Activated CD4-positive, CD25-positive, alpha-beta regulatory T cell treated with anti-CD3 and anti-CD28 coated beads, Interleukin-2, amount 50 U/mL, for 24 hours (primary cell): ENCODE measurements around the gene HSD3B2.

Experiments
- ATAC-seq, 2 donors: fragments of 150-1000 bp; cut with Tn5 transposase; one replicate each; pipeline ENCODE4 v1.10.0; 2021; ENCODE audit warnings: mild to moderate bottlenecking in 1 of 2, moderate library complexity in 1 of 2

Gene HSD3B2

GRCh38 chr1:119466445-119466844, 51.5 kb downstream of the HSD3B2 start:
- no peak for ATAC-seq

DNA sequence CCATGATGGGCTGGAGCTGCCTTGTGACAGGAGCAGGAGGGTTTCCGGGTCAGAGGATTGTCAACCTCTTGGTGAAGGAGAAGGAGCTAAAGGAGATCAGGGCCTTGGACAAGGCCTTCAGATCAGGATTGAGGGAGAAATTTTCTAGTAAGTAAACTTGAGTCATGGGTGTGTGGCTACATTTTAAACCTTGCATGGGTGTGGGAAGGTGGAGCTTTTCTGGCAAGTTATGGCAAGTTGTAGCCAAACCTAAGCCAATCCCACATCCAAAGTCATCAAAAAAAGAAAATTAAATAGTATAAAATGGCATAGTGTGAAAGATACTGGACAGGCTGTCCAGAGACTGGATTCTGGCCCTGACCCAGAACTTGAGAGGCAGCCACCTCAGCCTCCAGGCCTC, 52.3 kb downstream of the HSD3B2 start:
- ATAC-seq, result no peak

- no peak for ATAC-seq
These were observed 53.1 kb downstream of the HSD3B2 start for GRCh38 chr1:119467857-119468668.

DNA sequence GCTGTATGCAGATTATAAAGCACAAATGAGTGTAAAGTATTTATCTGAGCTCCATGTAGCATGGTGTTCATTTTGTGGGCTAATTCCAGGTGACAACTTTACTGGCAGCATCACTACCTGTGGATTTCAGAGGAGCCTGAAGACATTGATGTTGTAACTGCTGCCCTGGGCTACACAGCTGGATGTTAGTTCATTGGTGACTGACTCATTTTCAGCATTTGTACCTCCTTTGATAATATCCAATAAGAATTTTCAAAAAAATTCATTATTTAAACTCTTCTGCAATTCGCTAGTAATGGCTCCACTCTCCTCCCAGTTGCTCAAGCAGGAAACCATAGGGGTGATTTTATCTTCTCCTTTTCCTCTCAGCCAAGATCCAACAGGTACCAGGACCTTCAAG, 54.8 kb downstream of the HSD3B2 start:
- no peak for ATAC-seq

DNA sequence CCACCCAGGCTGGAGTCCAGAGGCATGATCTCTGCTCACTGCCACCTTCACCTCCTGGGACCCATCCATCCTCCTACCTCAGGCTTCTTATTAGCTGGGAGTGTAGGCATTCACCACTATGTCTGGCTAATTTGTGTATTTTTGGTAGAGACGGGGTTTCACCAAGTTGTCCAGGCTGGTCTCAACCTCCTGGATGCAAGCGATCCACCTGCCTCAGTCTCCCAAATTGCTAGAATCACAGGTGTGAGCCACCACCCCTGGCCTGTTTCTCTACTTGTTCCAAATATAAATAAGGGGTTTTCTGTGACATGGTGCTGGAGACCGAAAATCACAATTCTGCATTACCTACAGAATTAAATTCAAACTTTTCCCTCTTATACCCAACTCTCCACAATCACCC, 55.4 kb downstream of the HSD3B2 start:
- ATAC-seq, result no peak

DNA sequence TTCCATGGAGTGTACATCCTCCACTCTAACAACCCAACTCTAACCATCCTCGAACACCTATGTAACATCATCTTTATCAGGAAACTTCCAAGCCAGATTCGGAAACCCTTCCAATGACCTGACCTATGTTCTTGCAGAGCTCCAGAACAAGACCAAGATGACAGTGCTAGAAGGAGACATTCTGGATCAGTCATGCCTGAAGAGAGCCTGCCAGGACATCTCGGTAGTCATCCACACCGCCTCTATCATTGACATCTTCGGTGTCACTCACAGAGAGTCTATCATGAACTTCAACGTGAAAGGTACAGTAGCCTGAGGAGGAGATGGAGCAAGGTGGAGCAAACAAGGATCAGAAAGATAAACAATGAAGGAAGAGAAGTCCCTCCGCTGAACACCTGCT, 56.0 kb downstream of the HSD3B2 start:
- ATAC-seq, result no peak

DNA sequence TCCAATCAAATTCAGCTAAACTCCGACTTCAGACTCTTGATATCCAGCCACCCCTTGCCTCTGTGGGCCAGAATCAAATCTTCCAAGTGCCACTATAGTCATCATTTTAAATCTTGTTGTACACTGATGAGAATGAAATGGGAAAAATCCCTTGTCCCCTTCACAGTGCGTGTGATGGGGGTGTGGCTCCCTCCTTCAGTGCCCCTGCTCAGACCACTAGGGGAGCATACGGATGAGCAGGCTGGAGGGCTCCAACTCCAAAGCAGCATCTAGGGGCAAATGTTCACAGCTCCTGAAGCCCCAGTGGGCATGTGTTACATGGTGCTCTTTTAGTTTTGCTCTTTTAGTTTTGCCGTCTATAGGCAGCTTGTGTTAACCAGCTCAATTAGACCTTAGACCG, 56.6 kb downstream of the HSD3B2 start:
- no peak for ATAC-seq

GRCh38 chr1:119472080-119472818, 57.3 kb downstream of the HSD3B2 start:
- ATAC-seq, result no peak
